Endothelial cell of hepatic sinusoid (primary cell): ENCODE data around the gene CROCC2.

ENCODE experiments used
- in situ Hi-C: cut with HindIII; loops from 2 replicates; pipeline ENCODE4 v1.10.0; 2017; ENCODE audit warnings: low sequenced_read_pairs

The CROCC2 gene

GRCh38 chr2:240875228-240876034 lies 30.7 kb upstream of the CROCC2 start:
- in situ Hi-C loops = no loop called here

GRCh38 chr2:240876035-240876474 lies 30.1 kb upstream of the CROCC2 start:
- in situ Hi-C loops = no loop called here

- in situ Hi-C loops = no loop called here
These were observed 29.5 kb upstream of the CROCC2 start for GRCh38 chr2:240876475-240877251.

DNA sequence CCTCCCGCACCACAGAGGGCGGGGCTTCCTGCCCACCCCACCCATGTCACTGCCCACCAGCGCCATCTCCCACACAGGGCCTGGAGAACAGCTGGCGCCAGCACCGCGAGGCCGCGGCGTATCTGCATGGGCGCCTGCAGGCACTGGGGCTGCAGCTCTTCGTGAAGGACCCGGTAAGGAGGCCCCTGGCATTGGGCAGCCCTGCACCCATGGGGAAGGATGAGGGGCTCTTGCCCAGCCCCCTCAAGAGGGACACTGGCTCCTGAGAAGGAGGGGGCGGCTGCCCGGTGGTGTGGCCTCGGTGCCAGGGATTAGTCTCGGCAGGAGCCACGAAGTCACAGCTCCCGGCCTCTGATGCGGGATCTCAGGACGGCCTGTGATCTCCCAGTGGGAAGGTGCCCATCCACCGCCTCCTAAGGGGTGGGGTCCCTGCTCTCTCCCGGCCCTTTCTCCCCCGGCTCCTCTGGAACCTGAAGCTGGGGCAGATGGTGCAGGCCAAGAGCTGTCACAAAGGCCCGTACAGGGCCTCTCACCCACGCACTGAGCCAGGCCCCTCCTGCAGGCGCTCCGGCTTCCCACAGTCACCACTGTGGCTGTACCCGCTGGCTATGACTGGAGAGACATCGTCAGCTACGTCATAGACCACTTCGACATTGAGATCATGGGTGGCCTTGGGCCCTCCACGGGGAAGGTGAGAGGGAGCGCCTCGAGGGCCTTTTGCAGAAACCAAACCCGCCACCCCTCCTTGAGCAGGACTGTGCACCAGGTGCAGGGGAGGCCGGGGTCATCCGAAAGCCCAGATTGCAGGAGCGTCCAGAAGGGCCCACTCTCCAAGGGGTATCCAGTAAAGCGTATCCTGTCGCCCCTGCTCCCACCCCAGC lies 28.4 kb upstream of the CROCC2 start:
- in situ Hi-C loops = no loop called here

- in situ Hi-C loops = no loop called here
These were observed 27.7 kb upstream of the CROCC2 start for GRCh38 chr2:240878341-240878936.

DNA sequence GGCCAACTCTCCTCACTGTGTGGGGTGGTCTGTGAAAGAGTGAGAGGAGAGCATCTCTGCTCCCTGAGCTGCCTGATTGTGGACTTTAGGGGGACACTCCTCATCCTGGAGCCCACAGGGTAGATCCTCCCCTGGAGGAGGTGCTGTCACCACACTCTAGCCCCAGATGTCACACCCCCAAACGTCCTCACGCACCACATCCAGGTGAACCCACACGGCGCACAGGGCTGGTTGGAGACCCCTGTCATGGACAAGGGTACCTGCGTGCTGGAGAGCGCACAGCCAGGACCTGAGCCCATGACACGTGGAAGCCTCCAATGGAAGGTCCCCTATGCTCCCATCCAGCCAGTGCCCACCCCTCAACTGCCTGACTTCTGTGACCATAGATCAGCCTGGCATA lies 27.0 kb upstream of the CROCC2 start:
- in situ Hi-C loops = no loop called here

- in situ Hi-C loops = loop anchor here (10.0 kb wide), 1 partner anchor 57 kb away; the partner anchor contains the start of gene KIF1A
These were observed 24.2 kb upstream of the CROCC2 start for GRCh38 chr2:240881913-240882312.

GRCh38 chr2:240884221-240884620 lies 21.9 kb upstream of the CROCC2 start:
- in situ Hi-C loops = loop anchor here (10.0 kb wide), 1 partner anchor 59 kb away; the partner anchor contains the start of gene KIF1A

- in situ Hi-C loops = loop anchor here (10.0 kb wide), 1 partner anchor 60 kb away; the partner anchor contains the start of gene KIF1A
These were observed 21.4 kb upstream of the CROCC2 start for GRCh38 chr2:240884745-240885144.

DNA sequence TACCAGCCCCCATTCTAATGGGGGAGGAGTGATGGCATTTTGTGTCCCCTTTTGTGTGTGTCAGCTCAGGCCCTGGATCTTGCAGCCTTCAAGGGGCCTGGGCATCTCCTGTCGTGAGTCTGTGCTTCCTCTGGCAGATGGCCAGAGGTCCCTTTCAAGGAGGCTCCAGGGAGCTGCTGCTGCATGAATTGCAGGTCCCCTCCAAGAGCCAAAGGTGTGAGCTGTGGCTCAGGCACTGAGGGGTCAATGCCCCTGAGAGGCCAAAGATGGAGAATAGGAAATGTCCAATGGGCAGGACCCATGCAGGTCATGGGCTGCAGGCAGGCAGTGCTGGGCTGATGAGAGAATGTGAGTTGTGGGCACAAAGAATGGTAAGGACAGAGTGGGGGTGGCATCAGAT lies 20.6 kb upstream of the CROCC2 start:
- in situ Hi-C loops = loop anchor here (10.0 kb wide), 1 partner anchor 61 kb away; the partner anchor contains the start of gene KIF1A

- in situ Hi-C loops = loop anchor here (10.0 kb wide), 1 partner anchor 61 kb away; the partner anchor contains the start of gene KIF1A
These were observed 20.0 kb upstream of the CROCC2 start for GRCh38 chr2:240886023-240886565.

DNA sequence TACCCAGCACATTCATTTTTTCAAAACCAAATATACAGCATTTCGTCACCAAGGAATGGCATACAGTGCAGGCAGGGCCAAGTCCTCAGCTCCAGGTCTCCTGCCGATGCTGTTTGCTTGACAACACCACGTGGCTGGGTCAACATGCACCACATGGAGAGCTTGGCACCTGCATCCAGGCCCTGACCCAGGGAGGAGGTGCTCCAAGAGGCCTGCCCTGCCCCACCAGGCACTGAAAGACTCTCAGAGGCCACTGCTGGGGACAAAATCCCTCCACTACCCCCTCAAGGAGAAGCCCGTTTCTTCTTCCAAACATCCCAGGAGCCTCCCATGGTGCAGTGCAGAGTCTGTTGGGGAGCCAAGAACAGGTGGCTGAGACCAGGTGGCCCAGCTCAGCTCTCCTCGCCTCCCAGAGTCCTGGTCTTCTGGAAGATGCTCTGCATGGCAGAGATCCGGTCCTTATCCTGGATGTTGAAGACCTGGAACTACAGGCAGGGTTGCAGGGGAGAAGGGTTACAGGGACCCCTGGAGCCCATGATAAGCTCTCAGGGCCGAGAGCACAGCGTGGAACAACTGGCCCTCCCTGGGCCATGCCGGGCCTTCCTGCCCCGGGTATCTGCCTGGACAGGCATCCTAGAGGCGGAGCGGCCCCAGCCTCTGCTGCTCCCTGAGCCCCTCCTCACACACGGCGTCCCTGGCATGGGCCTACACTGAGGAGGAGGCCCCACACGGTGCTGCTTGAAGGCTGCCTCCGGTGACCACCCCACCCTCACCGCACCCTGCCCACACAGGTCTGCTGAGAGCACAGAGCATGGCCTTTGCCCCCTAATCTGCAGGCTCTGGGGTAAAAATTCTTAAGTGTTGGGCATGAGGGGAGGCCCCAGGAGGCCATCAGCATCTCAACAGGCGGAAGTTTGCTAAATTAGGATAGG lies 19.2 kb upstream of the CROCC2 start:
- in situ Hi-C loops = loop anchor here (10.0 kb wide), 1 partner anchor 62 kb away; the partner anchor contains the start of gene KIF1A

DNA sequence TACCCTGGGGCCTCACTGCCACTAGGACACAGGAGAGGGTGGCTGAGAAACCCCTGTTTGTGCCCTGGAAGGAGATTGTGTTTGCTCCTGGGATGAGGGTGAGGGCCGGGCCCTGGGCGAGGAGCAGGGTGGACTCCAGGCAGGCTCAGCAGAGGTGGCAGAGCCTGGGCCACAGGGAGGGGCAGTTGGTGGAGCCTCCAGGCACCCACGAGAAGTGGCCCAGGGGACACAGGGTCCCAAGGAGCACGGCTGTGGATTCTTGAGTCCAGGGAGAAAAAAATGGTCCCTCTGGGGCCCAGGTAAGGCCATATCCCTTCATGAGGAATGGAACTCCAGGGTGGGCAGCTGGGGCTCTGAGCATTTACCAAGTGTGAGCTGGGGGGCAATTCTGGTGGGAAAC lies 18.5 kb upstream of the CROCC2 start:
- in situ Hi-C loops = loop anchor here (10.0 kb wide), 1 partner anchor 63 kb away; the partner anchor contains the start of gene KIF1A

DNA sequence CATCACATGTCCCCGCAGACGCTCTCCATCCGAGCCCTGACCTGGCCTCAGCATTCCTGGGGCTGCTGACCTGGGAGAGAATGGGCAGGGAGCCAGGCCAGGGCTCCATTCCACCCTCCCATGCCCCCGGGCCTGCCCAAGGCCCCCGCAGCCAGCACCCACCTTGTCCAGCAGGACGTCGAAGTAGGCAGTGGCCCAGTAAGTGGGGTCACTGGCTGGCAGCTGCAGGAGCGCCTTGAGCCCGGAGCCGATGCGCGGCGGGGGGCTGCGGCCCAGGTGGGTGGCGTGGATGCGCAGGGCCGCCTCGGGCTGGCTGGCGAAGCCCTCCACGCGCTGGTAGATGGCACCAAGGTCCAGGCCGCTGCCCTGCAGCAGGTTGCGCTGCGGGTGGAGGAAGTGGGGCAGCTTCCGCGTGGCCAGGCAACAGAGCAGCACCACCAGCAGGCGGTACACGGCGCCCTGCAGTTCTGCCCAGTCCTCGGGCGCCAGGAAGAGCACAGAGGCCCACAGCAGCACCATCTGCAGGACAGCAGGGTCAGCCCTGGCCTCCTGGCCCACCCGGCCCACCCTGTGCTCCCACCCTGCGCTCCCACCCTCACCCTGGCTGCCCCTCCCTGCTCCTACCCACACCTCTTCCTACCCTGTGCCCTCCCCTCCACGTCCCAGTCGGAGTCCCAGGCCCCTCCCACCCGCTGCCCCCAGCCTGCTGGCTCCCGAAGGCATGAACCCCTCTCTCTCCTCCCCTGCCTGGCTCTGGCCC lies 17.8 kb upstream of the CROCC2 start:
- in situ Hi-C loops = loop anchor here (10.0 kb wide), 1 partner anchor 64 kb away; the partner anchor contains the start of gene KIF1A

DNA sequence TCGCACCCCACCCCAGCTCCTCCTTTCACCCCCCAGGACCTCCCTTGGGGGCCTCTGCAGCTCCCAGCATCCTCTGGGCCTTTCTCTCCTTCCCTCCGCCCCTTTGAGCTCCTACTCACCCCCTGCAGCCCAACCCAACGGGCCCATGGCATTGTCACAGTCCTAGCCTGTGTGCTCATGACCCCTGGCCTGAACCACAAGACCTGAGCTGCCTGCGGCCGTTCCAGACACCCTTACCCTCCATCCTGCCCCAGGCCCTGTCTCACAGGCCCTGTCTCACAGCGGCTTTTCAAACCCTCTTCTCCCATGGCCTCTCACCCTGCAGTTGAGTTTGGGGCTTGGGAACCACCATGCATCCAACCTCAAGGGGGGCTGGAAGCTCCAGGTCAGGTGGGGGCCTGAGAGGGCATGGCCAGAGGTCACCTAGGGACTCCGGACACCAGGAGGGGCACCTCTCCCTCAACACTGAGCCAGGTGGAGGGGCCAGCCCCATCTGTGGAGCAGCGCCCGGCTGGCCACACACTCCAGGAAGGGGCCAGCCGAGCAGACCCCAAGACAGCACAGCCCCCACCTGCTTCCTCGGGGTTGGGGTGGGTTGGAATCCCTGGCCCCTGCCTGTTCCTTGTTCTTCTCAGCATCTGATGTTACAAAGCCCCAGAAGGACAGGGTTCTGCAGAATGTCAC lies 17.1 kb upstream of the CROCC2 start:
- in situ Hi-C loops = loop anchor here (10.0 kb wide), 1 partner anchor 64 kb away; the partner anchor contains the start of gene KIF1A

- in situ Hi-C loops = loop anchor here (5.0 to 10.0 kb wide), 4 partner anchors 43 to 103 kb away; partner anchors contain the start of gene KIF1A
These were observed 16.3 kb upstream of the CROCC2 start for GRCh38 chr2:240889601-240890560.
